GM12878 (cell line): ENCODE measurements around the gene SNF8. TPM values are rescaled to one million over a fixed set of nuclear protein-coding genes. Genes with fewer than 3 reads are reported as not detected.

Source experiments
- ATAC-seq: fragments of 200-7000 bp; cut with Tn5 transposase; 3 replicates; pipeline ENCODE4 v1.9.1; 2020; ENCODE audit warnings: mild to moderate bottlenecking, moderate library complexity
- BruUV-seq: library from RNA; stranded (reverse); fragments of 400-500 nt; replicated peaks from 2 replicates; lab custom pipeline; 2021; lab: Mats Ljungman, UMichigan
- CTCF ChIA-PET: fragments of 300-600 bp; sonication (Branson Sonifier 250); formaldehyde crosslinking; extraction: SDS; loops from one replicate; lab custom pipeline; 2021; ENCODE audit warnings: inconsistent platforms; lab: Yijun Ruan, JAX
- POLR2A ChIA-PET: fragments of 350-600 bp; formaldehyde crosslinking; extraction: SDS; loops from one replicate; lab custom pipeline; 2021; ENCODE audit warnings: inconsistent platforms; lab: Charles Lee
- RAD21 ChIA-PET: fragments of 300-600 bp; sonication (Branson Sonifier 250); formaldehyde crosslinking; loops from one replicate; lab custom pipeline; 2023; ENCODE audit warnings: antibody characterized with exemption; ENCODE audit not compliant: unreplicated experiment; lab: Charles Lee
- SMC1A ChIA-PET: fragments of 300-600 bp; sonication (Branson Sonifier 250); formaldehyde crosslinking; loops from one replicate; lab custom pipeline; 2023; ENCODE audit not compliant: unreplicated experiment, uncharacterized antibody; lab: Charles Lee
- DNase-seq: peaks from one replicate; pipeline ENCODE4 v3.0.0-alpha.2; 2011; ENCODE audit warnings: low read depth, low spot score
- FAIRE-seq: peaks from 3 replicates; lab custom pipeline; 2011; peaks lifted over from hg19 to GRCh38; lab: Jason Lieb, UNC
- H2AFZ ChIP-seq: 2 replicates; pipeline ENCODE4 v1.6.0; 2011; ENCODE audit warnings: low read depth, low read length, control low read depth; ENCODE audit not compliant: control insufficient read depth
- H3K27ac ChIP-seq: 2 replicates; pipeline ENCODE4 v1.5.1; 2011; ENCODE audit warnings: control low read depth; ENCODE audit not compliant: control insufficient read depth, insufficient read depth
- H3K27me3 ChIP-seq, 2 experiments: replicated peaks in 1 of 2; 2 replicates each; pipeline versions ENCODE4 v1.6.0 to v1.6.1; 2011; ENCODE audit warnings: low read length in 1 of 2; ENCODE audit not compliant: control insufficient read depth in 2 of 2, insufficient read depth in 2 of 2
- H3K36me3 ChIP-seq, 2 experiments: 2 replicates each; pipeline ENCODE4 v1.5.1; 2011; ENCODE audit warnings: low read length in 1 of 2; ENCODE audit not compliant: control insufficient read depth in 2 of 2, insufficient read depth in 2 of 2
- H3K4me1 ChIP-seq: 2 replicates; pipeline ENCODE4 v1.6.1; 2011; ENCODE audit warnings: mild to moderate bottlenecking, low read length, moderate library complexity, mixed read lengths; ENCODE audit not compliant: control insufficient read depth, insufficient read depth
- H3K4me2 ChIP-seq: 2 replicates; pipeline ENCODE4 v1.6.0; 2011; ENCODE audit warnings: control low read depth; ENCODE audit not compliant: control insufficient read depth, insufficient read depth
- H3K4me3 ChIP-seq: fragments of 200-600 bp; sonication (generic); 2 replicates; pipeline ENCODE4 v1.5.1; 2016
- H3K79me2 ChIP-seq: 2 replicates; pipeline ENCODE4 v1.6.0; 2011; ENCODE audit warnings: low read length; ENCODE audit not compliant: control insufficient read depth, insufficient read depth
- H3K9ac ChIP-seq: 2 replicates; pipeline ENCODE4 v1.8.0; 2011; ENCODE audit warnings: low read length, control low read depth, mixed read lengths; ENCODE audit not compliant: control insufficient read depth, insufficient read depth
- H3K9me3 ChIP-seq: replicated peaks from 3 replicates; pipeline ENCODE4 v1.5.1; 2011; ENCODE audit warnings: mild to moderate bottlenecking, low read length; ENCODE audit not compliant: control insufficient read depth, insufficient read depth
- H4K20me1 ChIP-seq: 2 replicates; pipeline ENCODE4 v1.6.0; 2011; ENCODE audit not compliant: control insufficient read depth, insufficient read depth
- BHLHE40 ChIP-seq, 2 experiments: fragments of 450-650 bp in 1 of 2; IDR thresholded peaks; 2 replicates each; pipeline ENCODE4 v1.6.1; 2011 to 2017; ENCODE audit warnings: low read depth in 2 of 2, borderline replicate concordance in 1 of 2, improper control_type of control experiment in 1 of 2, low read length in 1 of 2, mild to moderate bottlenecking in 1 of 2
- MTA3 ChIP-seq: IDR thresholded peaks from 2 replicates; pipeline ENCODE4 v1.6.1; 2012; ENCODE audit warnings: low read length, inconsistent platforms, borderline replicate concordance
- PAX5 ChIP-seq: IDR thresholded peaks from 2 replicates; pipeline ENCODE4 v1.6.1; 2011; ENCODE audit warnings: low read depth, low read length, borderline replicate concordance
- RAD21 ChIP-seq: IDR thresholded peaks from 2 replicates; pipeline ENCODE4 v1.6.1; 2011; ENCODE audit warnings: mild to moderate bottlenecking, low read depth, low read length, moderate library complexity; ENCODE audit not compliant: insufficient read depth
- SIN3A ChIP-seq: IDR thresholded peaks from 2 replicates; pipeline ENCODE4 v1.6.1; 2012; ENCODE audit warnings: low read depth, low read length, improper control_type of control experiment
- SUZ12 ChIP-seq: fragments of 200-600 bp; sonication (generic); IDR thresholded peaks from one replicate; pipeline ENCODE4 v1.6.1; 2018; ENCODE audit warnings: antibody characterized with exemption, mild to moderate bottlenecking; ENCODE audit not compliant: unreplicated experiment
- TCF7 ChIP-seq: IDR thresholded peaks from 2 replicates; pipeline ENCODE4 v1.6.1; 2014; ENCODE audit warnings: antibody characterized with exemption, borderline replicate concordance
- WGBS: methylation state at CpG from one replicate; pipeline ENCODE4 v1.1.6; 2016; ENCODE audit warnings: low lambda C conversion rate; ENCODE audit not compliant: insufficient replicate concordance, insufficient coverage; ENCODE audit errors: missing lambda C conversion rate; 5-methylcytosine and 5-hydroxymethylcytosine counted together
- in situ Hi-C: fragments of 300-500 bp; cut with MboI; formaldehyde crosslinking; loops from 9 replicates; pipeline ENCODE4 v1.14.3; 2018; ENCODE audit warnings: mixed read lengths
- intact Hi-C: fragments of 100-400 bp; cut with micrococcal nuclease; formaldehyde crosslinking; loops from one replicate; pipeline ENCODE4 v1.14.2; 2022; ENCODE audit not compliant: unreplicated experiment
- polyA plus RNA-seq, 11 experiments: library from polyadenylated mRNA; depleted of rRNA in 4 of 11; unstranded in 6 of 11; stranded (reverse) in 5 of 11; fragments of >200 nt; fragmentation: Nextera tagmentation in 4 of 11; fragmentation: Illumina TruSeq in 1 of 11; extraction: Ambion mirVana in 4 of 11; extraction: Trizol in 1 of 11; gene quantifications; 1 replicate in 1 of 11; 2 replicates in 10 of 11; pipeline versions ENCODE4 v1.2.1 to v1.2.3, GENCODE V29; 2011 to 2016; ENCODE audit warnings: inconsistent platforms in 2 of 11, missing spikeins in 2 of 11, low read depth in 1 of 11
- total RNA-seq, 4 experiments: library from RNA; depleted of rRNA in 3 of 4; stranded (reverse); fragments of >200 nt in 3 of 4; fragmentation: Illumina TruSeq in 1 of 4; extraction: Trizol in 1 of 4; gene quantifications; 2 replicates each; pipeline versions ENCODE4 v1.2.1 to v1.2.3, GENCODE V29; 2013 to 2021
- TF ChIP-seq, protein P1 (sequence below): fragments of 450-650 bp; IDR thresholded peaks from 2 replicates; pipeline ENCODE4 v1.6.1; 2018; ENCODE audit warnings: borderline replicate concordance, mild to moderate bottlenecking; ENCODE audit not compliant: partially characterized antibody
- TF ChIP-seq, protein P2 (sequence below): fragments of 450-650 bp; IDR thresholded peaks from 2 replicates; pipeline ENCODE4 v1.6.1; 2017; ENCODE audit warnings: antibody characterized with exemption, mild to moderate bottlenecking, moderate library complexity
- TF ChIP-seq, protein P3 (sequence below): fragments of 450-650 bp; IDR thresholded peaks from 2 replicates; pipeline ENCODE4 v1.6.1; 2014; ENCODE audit warnings: mild to moderate bottlenecking

The SNF8 gene
- total and polyA plus RNA-seq, 10 of the 15 experiments (the other 5 are each of a cell fraction or from before 2014, with no cell fraction given): 6.1 to 228 (median 95.6) TPM

DNA sequence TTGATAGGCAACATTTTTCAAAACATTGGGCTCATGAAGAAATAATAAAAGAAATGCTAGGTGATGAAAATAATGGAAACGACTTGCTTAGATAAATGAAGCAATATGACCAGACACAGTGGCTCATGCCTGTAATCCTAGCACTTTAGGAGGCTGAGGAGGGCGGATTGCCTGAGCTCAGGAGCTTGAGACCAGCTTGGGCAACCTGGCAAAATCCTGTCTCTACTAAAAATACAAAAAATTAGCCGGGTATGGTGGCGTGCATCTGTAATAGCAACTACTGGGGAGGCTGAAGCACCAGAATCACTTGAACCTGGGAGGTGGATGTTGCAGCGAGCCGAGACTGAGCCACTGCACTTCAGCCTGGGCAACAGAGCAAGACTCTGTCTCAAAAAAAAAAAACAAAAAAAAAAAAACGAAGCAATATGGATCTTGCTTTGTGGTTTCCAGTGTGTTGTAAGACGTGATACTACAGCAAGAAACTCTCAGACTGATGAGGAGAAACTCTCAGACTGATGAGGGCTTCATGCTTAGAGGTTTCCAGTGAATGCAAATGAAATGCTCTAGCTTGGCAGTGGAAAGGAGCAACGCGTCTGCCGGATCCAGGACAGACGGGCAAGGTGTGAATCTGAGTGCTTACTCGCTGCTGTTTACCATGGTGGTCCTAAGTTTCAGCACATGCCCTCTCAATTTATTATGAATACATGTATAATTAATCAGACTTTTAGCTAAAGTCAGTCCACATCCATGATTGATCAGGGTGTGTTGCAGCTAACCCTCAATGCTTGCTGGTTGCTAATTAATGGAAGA is 41.0 kb upstream of the SNF8 start:
- in situ Hi-C loops: no loop called here
- ChIA-PET CTCF (interaction anchor here (1.0 kb wide), 1 partner anchor 9 kb away, joined by 3 read pairs; no protein-coding TSS in a partner anchor), POLR2A (no interaction called here), RAD21 (interaction anchor here (0.5 kb wide), 1 partner anchor 231 kb away, joined by 3 read pairs; no protein-coding TSS in a partner anchor), SMC1A (no interaction called here)
- intact Hi-C loops: no loop called here
- no TSS peak for BruUV-seq
- Histone ChIP-seq H3K4me3 (no peak overlapping the region), H3K79me2 (no peaks in the 10 kb centered on the region), H3K36me3 (no peaks in the 10 kb centered on the region), H3K27me3 (no peaks in the 10 kb centered on the region), H3K27ac (no peak overlapping the region), H2AFZ (no peak overlapping the region), H3K9ac (no peak overlapping the region), H3K4me2 (no peak overlapping the region), H4K20me1 (no peaks in the 10 kb centered on the region), H3K4me1 (no peaks in the 10 kb centered on the region), H3K9me3 (no peaks in the 10 kb centered on the region)
- WGBS: 30% methylated on average over 13 of the region's 13 CpGs
- DNase-seq (no peak), FAIRE-seq (no peak), ATAC-seq (no peak)
- TF ChIP-seq MTA3 (no peak), BHLHE40 (IDR thresholded peaks at IDR 0.05; ENCODE audit: borderline replicate concordance in 1 of 2, low read depth in 2 of 2, low read length in 1 of 2) (no peak), RAD21 (no peak), SIN3A (no peak), PAX5 (no peak), TCF7 (no peak), SUZ12 (no peak)
- TF ChIP-seq, protein P1, sequence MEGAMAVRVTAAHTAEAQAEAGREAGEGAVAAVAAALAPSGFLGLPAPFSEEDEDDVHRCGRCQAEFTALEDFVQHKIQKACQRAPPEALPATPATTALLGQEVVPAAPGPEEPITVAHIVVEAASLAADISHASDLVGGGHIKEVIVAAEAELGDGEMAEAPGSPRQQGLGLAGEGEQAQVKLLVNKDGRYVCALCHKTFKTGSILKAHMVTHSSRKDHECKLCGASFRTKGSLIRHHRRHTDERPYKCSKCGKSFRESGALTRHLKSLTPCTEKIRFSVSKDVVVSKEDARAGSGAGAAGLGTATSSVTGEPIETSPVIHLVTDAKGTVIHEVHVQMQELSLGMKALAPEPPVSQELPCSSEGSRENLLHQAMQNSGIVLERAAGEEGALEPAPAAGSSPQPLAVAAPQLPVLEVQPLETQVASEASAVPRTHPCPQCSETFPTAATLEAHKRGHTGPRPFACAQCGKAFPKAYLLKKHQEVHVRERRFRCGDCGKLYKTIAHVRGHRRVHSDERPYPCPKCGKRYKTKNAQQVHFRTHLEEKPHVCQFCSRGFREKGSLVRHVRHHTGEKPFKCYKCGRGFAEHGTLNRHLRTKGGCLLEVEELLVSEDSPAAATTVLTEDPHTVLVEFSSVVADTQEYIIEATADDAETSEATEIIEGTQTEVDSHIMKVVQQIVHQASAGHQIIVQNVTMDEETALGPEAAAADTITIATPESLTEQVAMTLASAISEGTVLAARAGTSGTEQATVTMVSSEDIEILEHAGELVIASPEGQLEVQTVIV: no peak
- TF ChIP-seq, protein P2, sequence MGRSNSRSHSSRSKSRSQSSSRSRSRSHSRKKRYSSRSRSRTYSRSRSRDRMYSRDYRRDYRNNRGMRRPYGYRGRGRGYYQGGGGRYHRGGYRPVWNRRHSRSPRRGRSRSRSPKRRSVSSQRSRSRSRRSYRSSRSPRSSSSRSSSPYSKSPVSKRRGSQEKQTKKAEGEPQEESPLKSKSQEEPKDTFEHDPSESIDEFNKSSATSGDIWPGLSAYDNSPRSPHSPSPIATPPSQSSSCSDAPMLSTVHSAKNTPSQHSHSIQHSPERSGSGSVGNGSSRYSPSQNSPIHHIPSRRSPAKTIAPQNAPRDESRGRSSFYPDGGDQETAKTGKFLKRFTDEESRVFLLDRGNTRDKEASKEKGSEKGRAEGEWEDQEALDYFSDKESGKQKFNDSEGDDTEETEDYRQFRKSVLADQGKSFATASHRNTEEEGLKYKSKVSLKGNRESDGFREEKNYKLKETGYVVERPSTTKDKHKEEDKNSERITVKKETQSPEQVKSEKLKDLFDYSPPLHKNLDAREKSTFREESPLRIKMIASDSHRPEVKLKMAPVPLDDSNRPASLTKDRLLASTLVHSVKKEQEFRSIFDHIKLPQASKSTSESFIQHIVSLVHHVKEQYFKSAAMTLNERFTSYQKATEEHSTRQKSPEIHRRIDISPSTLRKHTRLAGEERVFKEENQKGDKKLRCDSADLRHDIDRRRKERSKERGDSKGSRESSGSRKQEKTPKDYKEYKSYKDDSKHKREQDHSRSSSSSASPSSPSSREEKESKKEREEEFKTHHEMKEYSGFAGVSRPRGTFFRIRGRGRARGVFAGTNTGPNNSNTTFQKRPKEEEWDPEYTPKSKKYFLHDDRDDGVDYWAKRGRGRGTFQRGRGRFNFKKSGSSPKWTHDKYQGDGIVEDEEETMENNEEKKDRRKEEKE: no peak
- TF ChIP-seq, protein P3, sequence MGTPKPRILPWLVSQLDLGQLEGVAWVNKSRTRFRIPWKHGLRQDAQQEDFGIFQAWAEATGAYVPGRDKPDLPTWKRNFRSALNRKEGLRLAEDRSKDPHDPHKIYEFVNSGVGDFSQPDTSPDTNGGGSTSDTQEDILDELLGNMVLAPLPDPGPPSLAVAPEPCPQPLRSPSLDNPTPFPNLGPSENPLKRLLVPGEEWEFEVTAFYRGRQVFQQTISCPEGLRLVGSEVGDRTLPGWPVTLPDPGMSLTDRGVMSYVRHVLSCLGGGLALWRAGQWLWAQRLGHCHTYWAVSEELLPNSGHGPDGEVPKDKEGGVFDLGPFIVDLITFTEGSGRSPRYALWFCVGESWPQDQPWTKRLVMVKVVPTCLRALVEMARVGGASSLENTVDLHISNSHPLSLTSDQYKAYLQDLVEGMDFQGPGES: no peak
